Transverse colon (tissue), 4 donors: ENCODE data around the gene ADAMTS19.

Experiments used
- EP300 ChIP-seq: sonication (generic); formaldehyde crosslinking; IDR thresholded peaks from one replicate; pipeline ENCODE4 v1.6.1; 2017; ENCODE audit warnings: antibody characterized with exemption, low read depth
- POLR2A ChIP-seq: fragments of 450-650 bp; IDR thresholded peaks from one replicate; pipeline ENCODE4 v1.6.1; 2016; ENCODE audit warnings: antibody characterized with exemption, mild to moderate bottlenecking, moderate library complexity
- POLR2AphosphoS5 ChIP-seq, 3 donors: sonication (generic); formaldehyde crosslinking; IDR thresholded peaks; one replicate each; pipeline ENCODE4 v1.6.1; 2016; ENCODE audit warnings: antibody characterized with exemption in 3 of 3
- TF ChIP-seq, protein P1 (sequence below), 5 experiments: fragments of 200-600 bp in 3 of 5; fragments of 450-650 bp in 2 of 5; sonication (generic) in 3 of 5; IDR thresholded peaks; 1 replicate in 2 of 5; 2 replicates in 3 of 5; pipeline ENCODE4 v1.5.1; 2016 to 2017; ENCODE audit warnings: antibody characterized with exemption in 5 of 5, inconsistent platforms in 3 of 5, mild to moderate bottlenecking in 2 of 5, moderate library complexity in 1 of 5

- TF ChIP-seq, protein P1, sequence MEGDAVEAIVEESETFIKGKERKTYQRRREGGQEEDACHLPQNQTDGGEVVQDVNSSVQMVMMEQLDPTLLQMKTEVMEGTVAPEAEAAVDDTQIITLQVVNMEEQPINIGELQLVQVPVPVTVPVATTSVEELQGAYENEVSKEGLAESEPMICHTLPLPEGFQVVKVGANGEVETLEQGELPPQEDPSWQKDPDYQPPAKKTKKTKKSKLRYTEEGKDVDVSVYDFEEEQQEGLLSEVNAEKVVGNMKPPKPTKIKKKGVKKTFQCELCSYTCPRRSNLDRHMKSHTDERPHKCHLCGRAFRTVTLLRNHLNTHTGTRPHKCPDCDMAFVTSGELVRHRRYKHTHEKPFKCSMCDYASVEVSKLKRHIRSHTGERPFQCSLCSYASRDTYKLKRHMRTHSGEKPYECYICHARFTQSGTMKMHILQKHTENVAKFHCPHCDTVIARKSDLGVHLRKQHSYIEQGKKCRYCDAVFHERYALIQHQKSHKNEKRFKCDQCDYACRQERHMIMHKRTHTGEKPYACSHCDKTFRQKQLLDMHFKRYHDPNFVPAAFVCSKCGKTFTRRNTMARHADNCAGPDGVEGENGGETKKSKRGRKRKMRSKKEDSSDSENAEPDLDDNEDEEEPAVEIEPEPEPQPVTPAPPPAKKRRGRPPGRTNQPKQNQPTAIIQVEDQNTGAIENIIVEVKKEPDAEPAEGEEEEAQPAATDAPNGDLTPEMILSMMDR (IDR thresholded peaks at IDR 0.05): no peak
- TF ChIP-seq POLR2AphosphoS5 (IDR thresholded peaks at IDR 0.05) (no peak), POLR2A (no peak), EP300 (no peak)
Observed at GRCh38 chr5:129454461-129454860, 5.6 kb upstream of the ADAMTS19 start.
